GM06990 (cell line): ENCODE results near the gene ARHGAP22.

Experiments
- DNase-seq: peaks from one replicate; pipeline ENCODE4 v3.0.0-alpha.2; 2011; ENCODE audit not compliant: insufficient read length; ENCODE audit errors: extremely low read depth
- H3K27me3 ChIP-seq: replicated peaks from 2 replicates; pipeline ENCODE4 v1.6.0; 2011; ENCODE audit warnings: low read length; ENCODE audit not compliant: control insufficient read depth, insufficient read depth
- H3K36me3 ChIP-seq: 2 replicates; pipeline ENCODE4 v1.5.1; 2011; ENCODE audit warnings: low read length; ENCODE audit not compliant: control insufficient read depth, insufficient read depth
- H3K4me3 ChIP-seq: replicated peaks from 2 replicates; pipeline ENCODE4 v1.5.1; 2011; ENCODE audit warnings: low read depth, mild to moderate bottlenecking, control low read depth, low read length
- CTCF ChIP-seq: IDR thresholded peaks from 2 replicates; pipeline ENCODE4 v1.5.1; 2011; ENCODE audit warnings: low read length, control low read depth, mild to moderate bottlenecking, inconsistent platforms; ENCODE audit not compliant: insufficient read depth, poor library complexity, severe bottlenecking

The ARHGAP22 gene

GRCh38 chr10:48517482-48517881, 87.4 kb downstream of the ARHGAP22 start:
- Histone ChIP-seq H3K27me3 (peaks cover under 1% of the 10 kb centered on the region; the same call in 1 of the 2 replicates), H3K36me3 (no peaks in the 10 kb centered on the region), H3K4me3 (no peak overlapping the region)
- DNase-seq = no peak
- TF ChIP-seq CTCF = no peak

GRCh38 chr10:48516911-48517310, 88.0 kb downstream of the ARHGAP22 start:
- no peaks in the 10 kb centered on the region; the same call in 1 of the 2 replicates for H3K27me3 ChIP-seq
- no peak overlapping the region for H3K4me3 ChIP-seq
- H3K36me3 ChIP-seq = no peaks in the 10 kb centered on the region
- no peak for TF ChIP-seq CTCF
- no peak for DNase-seq

- Histone ChIP-seq H3K4me3 (no peak overlapping the region), H3K27me3 (no peaks in the 10 kb centered on the region; the same call in 1 of the 2 replicates), H3K36me3 (no peaks in the 10 kb centered on the region)
- no peak for DNase-seq
- TF ChIP-seq CTCF = no peak
Measured at GRCh38 chr10:48514916-48515315, 90.0 kb downstream of the ARHGAP22 start.

GRCh38 chr10:48514255-48514654, 90.6 kb downstream of the ARHGAP22 start:
- DNase-seq = no peak
- no peaks in the 10 kb centered on the region for H3K36me3 ChIP-seq
- H3K4me3 ChIP-seq = no peak overlapping the region
- no peaks in the 10 kb centered on the region; the same call in 1 of the 2 replicates for H3K27me3 ChIP-seq
- TF ChIP-seq CTCF = no peak

- Histone ChIP-seq H3K4me3 (no peak overlapping the region), H3K36me3 (no peaks in the 10 kb centered on the region), H3K27me3 (no peaks in the 10 kb centered on the region; the same call in 1 of the 2 replicates)
- TF ChIP-seq CTCF = no peak
- DNase-seq = no peak
Measured at GRCh38 chr10:48512861-48513260, 92.0 kb downstream of the ARHGAP22 start.

- TF ChIP-seq CTCF = no peak
- no peaks in the 10 kb centered on the region; the same call in 1 of the 2 replicates for H3K27me3 ChIP-seq
- H3K36me3 ChIP-seq = no peaks in the 10 kb centered on the region
- no peak for DNase-seq
- H3K4me3 ChIP-seq = no peak overlapping the region
Measured at GRCh38 chr10:48511875-48512231, 93.0 kb downstream of the ARHGAP22 start.
